22Rv1 (cell line): ENCODE data around the gene BIN2.
"Not testable (repeated sequence)": the region's sequence is repeated elsewhere in the genome, so short reads cannot be mapped to it uniquely, and the experiment has no call there.

Experiments
- H3K27ac ChIP-seq: fragments of 450-650 bp; 2 replicates; pipeline ENCODE4 v1.5.1; 2017
- CTCF ChIP-seq: fragments of 450-650 bp; IDR thresholded peaks from 2 replicates; pipeline ENCODE4 v1.5.1; 2017; ENCODE audit warnings: mild to moderate bottlenecking
- ZFX ChIP-seq: fragments of 450-650 bp; IDR thresholded peaks from 2 replicates; pipeline ENCODE4 v1.6.1; 2017; ENCODE audit warnings: antibody characterized with exemption, borderline replicate concordance

BIN2 gene

GRCh38 chr12:51264297-51264696 lies 59.7 kb downstream of the BIN2 start:
- TF ChIP-seq ZFX: no peak
- no peak for TF ChIP-seq CTCF

GRCh38 chr12:51263341-51263740 lies 60.6 kb downstream of the BIN2 start:
- H3K27ac ChIP-seq: no peak overlapping the region
- TF ChIP-seq ZFX (no peak), CTCF (no peak)

More at GRCh38 chr12:51264297-51264696, 59.7 kb downstream of the BIN2 start:
- no peak overlapping the region for H3K27ac ChIP-seq

- TF ChIP-seq ZFX (no peak), CTCF (peak; percentile 40)
- H3K27ac ChIP-seq: no peak overlapping the region
These were observed 61.2 kb downstream of the BIN2 start for GRCh38 chr12:51262758-51263177.

GRCh38 chr12:51259600-51259999 lies 64.4 kb downstream of the BIN2 start:
- H3K27ac ChIP-seq: not testable (repeated sequence)

GRCh38 chr12:51254536-51254935 lies 69.4 kb downstream of the BIN2 start:
- no peak overlapping the region for H3K27ac ChIP-seq
- no peak for TF ChIP-seq CTCF
- no peak for TF ChIP-seq ZFX

- TF ChIP-seq CTCF: no peak
- TF ChIP-seq ZFX: no peak
- H3K27ac ChIP-seq: no peak overlapping the region
These were observed 70.7 kb downstream of the BIN2 start for GRCh38 chr12:51253276-51253675.

- no peak for TF ChIP-seq ZFX
- H3K27ac ChIP-seq: peak overlapping the region; percentile 99
These were observed 76.3 kb downstream of the BIN2 start for GRCh38 chr12:51247523-51248206.

GRCh38 chr12:51246254-51246853 lies 77.6 kb downstream of the BIN2 start:
- H3K27ac ChIP-seq: peak overlapping the region; percentile 99
- TF ChIP-seq CTCF (0 out of 2 replicates have a peak, but pooled peaks have one; percentile 15), ZFX (no peak)
